SK-N-SH (cell line): ENCODE measurements around the gene KRTAP4-16. TPM values are rescaled to one million over a fixed set of nuclear protein-coding genes. Genes with fewer than 3 reads are reported as not detected.

ENCODE experiments used
- CTCF ChIA-PET: fragments of 300-600, 350-600 bp; formaldehyde crosslinking; extraction: SDS; loops from one replicate; lab custom pipeline; 2021; lab: Yijun Ruan, JAX
- POLR2A ChIA-PET: fragments of 350-600 bp; sonication (Branson Sonifier 250); formaldehyde crosslinking; extraction: SDS; loops from one replicate; lab custom pipeline; 2020; ENCODE audit warnings: antibody characterized with exemption, inconsistent platforms; lab: Yijun Ruan, JAX
- DNase-seq: peaks from one replicate; pipeline ENCODE4 v3.0.0; 2012
- H2AFZ ChIP-seq: fragments of 200-600 bp; sonication (generic); 2 replicates; pipeline ENCODE4 v1.8.1; 2016; ENCODE audit warnings: antibody characterized with exemption, mild to moderate bottlenecking, low read depth
- H3F3A ChIP-seq: fragments of 200-600 bp; sonication (generic); replicated peaks from 2 replicates; pipeline ENCODE3; 2016; ENCODE audit warnings: antibody characterized with exemption, mild to moderate bottlenecking; ENCODE audit not compliant: insufficient read depth
- H3K27ac ChIP-seq, 2 experiments: fragments of 200-500 bp in 1 of 2; fragments of 200-600 bp in 1 of 2; sonication (Bioruptor generic) in 1 of 2; sonication (generic), shearing (Covaris generic) in 1 of 2; 2 replicates each; pipeline versions ENCODE4 v1.5.1 to v1.6.1; 2014 to 2016; ENCODE audit warnings: low read depth in 2 of 2, inconsistent platforms in 1 of 2, low read length in 1 of 2, mild to moderate bottlenecking in 1 of 2, mixed read lengths in 1 of 2
- H3K27me3 ChIP-seq: fragments of 200-600 bp; sonication (generic), shearing (Covaris generic); 2 replicates; pipeline ENCODE4 v1.6.1; 2016; ENCODE audit warnings: mixed run types; ENCODE audit not compliant: insufficient read depth
- H3K36me3 ChIP-seq, 2 experiments: fragments of 200-500 bp in 1 of 2; fragments of 200-600 bp in 1 of 2; sonication (Bioruptor generic) in 1 of 2; sonication (generic) in 1 of 2; replicated peaks in 1 of 2; 2 replicates each; pipeline versions ENCODE3 to v1.5.1; 2014 to 2016; ENCODE audit warnings: low read length in 1 of 2, mild to moderate bottlenecking in 1 of 2; ENCODE audit not compliant: insufficient read depth in 2 of 2, control insufficient read depth in 1 of 2
- H3K4me1 ChIP-seq, 2 experiments: fragments of 200-500 bp in 1 of 2; fragments of 200-600 bp in 1 of 2; sonication (Bioruptor generic) in 1 of 2; sonication (generic), shearing (Covaris generic) in 1 of 2; 2 replicates each; pipeline versions ENCODE4 v1.5.1 to v1.6.1; 2014 to 2016; ENCODE audit warnings: low read depth in 1 of 2, low read length in 1 of 2, mixed run types in 1 of 2; ENCODE audit not compliant: insufficient read depth in 2 of 2, control insufficient read depth in 1 of 2
- H3K4me2 ChIP-seq: fragments of 200-600 bp; sonication (generic), shearing (Covaris generic); 2 replicates; pipeline ENCODE4 v1.6.1; 2017; ENCODE audit warnings: mixed run types
- H3K4me3 ChIP-seq, 2 experiments: fragments of 200-500 bp in 1 of 2; fragments of 200-600 bp in 1 of 2; sonication (Bioruptor generic) in 1 of 2; sonication (generic), shearing (Covaris generic) in 1 of 2; 2 replicates each; pipeline versions ENCODE4 v1.5.1 to v1.8.1; 2014 to 2016; ENCODE audit warnings: low read depth in 2 of 2, inconsistent platforms in 1 of 2, low read length in 1 of 2, mild to moderate bottlenecking in 1 of 2, mixed read lengths in 1 of 2, moderate library complexity in 1 of 2
- H3K79me2 ChIP-seq: fragments of 200-600 bp; sonication (generic); 2 replicates; pipeline ENCODE4 v1.8.1; 2017; ENCODE audit warnings: mild to moderate bottlenecking; ENCODE audit not compliant: insufficient read depth
- H3K9ac ChIP-seq: fragments of 200-600 bp; sonication (generic); 2 replicates; pipeline ENCODE4 v1.6.1; 2017; ENCODE audit warnings: mixed run types
- H3K9me2 ChIP-seq: fragments of 200-600 bp; sonication (generic); 2 replicates; pipeline ENCODE4 v1.6.1; 2017; ENCODE audit warnings: mixed run types
- H3K9me3 ChIP-seq: fragments of 200-600 bp; sonication (generic); 2 replicates; pipeline ENCODE4 v1.6.1; 2017; ENCODE audit warnings: mixed run types, mild to moderate bottlenecking, moderate library complexity
- H4K20me1 ChIP-seq: fragments of 200-600 bp; sonication (generic); 2 replicates; pipeline ENCODE4 v1.6.1; 2017; ENCODE audit warnings: mild to moderate bottlenecking, mixed run types; ENCODE audit not compliant: insufficient read depth
- CTCF ChIP-seq: fragments of 200-600 bp; sonication (generic); IDR thresholded peaks from 2 replicates; pipeline ENCODE4 v1.6.1; 2017; ENCODE audit warnings: antibody characterized with exemption, mild to moderate bottlenecking, moderate library complexity
- ELF1 ChIP-seq: IDR thresholded peaks from 2 replicates; pipeline ENCODE4 v1.4.0; 2012
- EP300 ChIP-seq, 2 experiments: IDR thresholded peaks; 2 replicates each; pipeline versions ENCODE4 v1.4.0 to v1.6.1; 2012; ENCODE audit warnings: borderline replicate concordance in 1 of 2, low read depth in 1 of 2, low read length in 1 of 2
- FOSL2 ChIP-seq: IDR thresholded peaks from 2 replicates; pipeline ENCODE4 v1.4.0; 2012; ENCODE audit warnings: low read depth, mild to moderate bottlenecking, moderate library complexity, borderline replicate concordance
- FOXJ3 ChIP-seq: sonication (generic); formaldehyde crosslinking; IDR thresholded peaks from 2 replicates; pipeline ENCODE4 v1.5.1; 2020; ENCODE audit warnings: mild to moderate bottlenecking, missing genetic modification reagents
- FOXM1 ChIP-seq: IDR thresholded peaks from 2 replicates; pipeline ENCODE4 v1.4.0; 2012; ENCODE audit warnings: low read depth, mild to moderate bottlenecking
- IRF3 ChIP-seq: fragments of 150-350 bp; IDR thresholded peaks from 2 replicates; pipeline ENCODE4 v1.6.1; 2016; ENCODE audit warnings: mild to moderate bottlenecking, low read depth, low read length
- MAX ChIP-seq: IDR thresholded peaks from 2 replicates; pipeline ENCODE4 v1.4.0; 2012; ENCODE audit warnings: low read depth
- MXI1 ChIP-seq: IDR thresholded peaks from 2 replicates; pipeline ENCODE4 v1.6.1; 2012; ENCODE audit warnings: mild to moderate bottlenecking, low read depth, low read length, improper control_type of control experiment
- PBX3 ChIP-seq: IDR thresholded peaks from 2 replicates; pipeline ENCODE4; 2012
- POLR2AphosphoS5 ChIP-seq: IDR thresholded peaks from 2 replicates; pipeline ENCODE4 v1.6.1; 2012; ENCODE audit warnings: low read depth, low read length
- RAD21 ChIP-seq: IDR thresholded peaks from 2 replicates; pipeline ENCODE4 v1.6.1; 2012; ENCODE audit warnings: mild to moderate bottlenecking, low read length
- REST ChIP-seq: IDR thresholded peaks from 2 replicates; pipeline ENCODE4 v1.6.1; 2012; ENCODE audit warnings: mild to moderate bottlenecking, low read depth, low read length, moderate library complexity
- SIN3A ChIP-seq: IDR thresholded peaks from 2 replicates; pipeline ENCODE4 v1.6.1; 2012; ENCODE audit warnings: low read depth, mild to moderate bottlenecking, low read length, moderate library complexity, borderline replicate concordance
- TCF12 ChIP-seq: IDR thresholded peaks from 2 replicates; pipeline ENCODE4 v1.4.0; 2012
- TEAD4 ChIP-seq: IDR thresholded peaks from 2 replicates; pipeline ENCODE4 v1.4.0; 2012; ENCODE audit warnings: mild to moderate bottlenecking, borderline replicate concordance; ENCODE audit not compliant: insufficient read depth
- USF1 ChIP-seq: IDR thresholded peaks from 2 replicates; pipeline ENCODE4 v1.4.0; 2012; ENCODE audit warnings: low read depth, borderline replicate concordance
- YY1 ChIP-seq: IDR thresholded peaks from 2 replicates; pipeline ENCODE4 v1.4.0; 2012; ENCODE audit warnings: low read depth, mild to moderate bottlenecking
- WGBS: methylation state at CpG from one replicate; pipeline ENCODE4 v1.1.6; 2017; ENCODE audit warnings: low lambda C conversion rate; 5-methylcytosine and 5-hydroxymethylcytosine counted together
- polyA plus RNA-seq, 3 experiments: library from polyadenylated mRNA; depleted of rRNA; stranded (reverse); fragments of >200 nt; gene quantifications; 2 replicates each; pipeline ENCODE4 v1.2.3, GENCODE V29; 2012

Gene KRTAP4-16
- polyA plus RNA-seq (2012; rRNA removed): not detected in 2 replicates
- polyA plus RNA-seq (2012; cell fraction: cytosol; rRNA removed): not detected in 2 replicates
- not detected in 2 replicates for polyA plus RNA-seq (2012; cell fraction: nucleus; rRNA removed)

- TF ChIP-seq EP300 (IDR thresholded peaks at IDR 0.05; ENCODE audit: borderline replicate concordance in 1 of 2, low read depth in 1 of 2, low read length in 1 of 2): no peak
- no peak for TF ChIP-seq MXI1
- no peak for TF ChIP-seq FOSL2
- no peak for TF ChIP-seq MAX
- TF ChIP-seq SIN3A: no peak
- TF ChIP-seq TEAD4: no peak
- TF ChIP-seq PBX3: no peak
- no peak for TF ChIP-seq USF1
- TF ChIP-seq FOXJ3 (CRISPR knock-in tag): no peak
- TF ChIP-seq POLR2AphosphoS5: no peak
- no peak for TF ChIP-seq YY1
- TF ChIP-seq IRF3: no peak
- no peak for TF ChIP-seq ELF1
- TF ChIP-seq RAD21: no peak
- no peaks in the 10 kb centered on the region for H4K20me1 ChIP-seq
- H3K27me3 ChIP-seq: no peaks in the 10 kb centered on the region
- POLR2A ChIA-PET: no interaction called here
- no peak within 1 kb of the TSS for H3K27ac ChIP-seq
- H3K4me3 ChIP-seq: no peak within 1 kb of the TSS
- no peak within 1 kb of the TSS for H3K9ac ChIP-seq
- H2AFZ ChIP-seq: no peak within 1 kb of the TSS
- H3K9me3 ChIP-seq: no peaks in the 10 kb centered on the region
- no peaks in the 10 kb centered on the region for H3K9me2 ChIP-seq
- H3K4me1 ChIP-seq: peaks cover 0 to 5% of the 10 kb centered on the region in 2 experiments; a peak in 1 of 4 replicates
- no peaks in the 10 kb centered on the region for H3K36me3 ChIP-seq
- H3K4me2 ChIP-seq: no peak within 1 kb of the TSS
- H3F3A ChIP-seq: peaks cover 9% of the 10 kb centered on the region
- no peaks in the 10 kb centered on the region for H3K79me2 ChIP-seq
- 35% methylated on average over 9 of the region's 10 CpGs for WGBS
- CTCF ChIA-PET: no interaction called here
- no peak for DNase-seq
These were observed at the start of gene KRTAP4-16 for GRCh38 chr17:41101586-41102259. KRTAP4-16 (minus strand) TSS chr17:41102209; CDS start chr17:41102209, 0 bp downstream.

- 12% methylated on average over 2 of the region's 2 CpGs for WGBS
- H3K9me2 ChIP-seq: no peaks in the 10 kb centered on the region
- no peaks in the 10 kb centered on the region for H3F3A ChIP-seq
- POLR2A ChIA-PET: no interaction called here
- no peak overlapping the region for H3K9ac ChIP-seq
- no peaks in the 10 kb centered on the region for H3K79me2 ChIP-seq
- H4K20me1 ChIP-seq: no peaks in the 10 kb centered on the region
- H3K9me3 ChIP-seq: no peaks in the 10 kb centered on the region
- H3K4me3 ChIP-seq: no peak overlapping the region
- CTCF ChIA-PET: interaction anchor here (0.8 to 0.9 kb wide), 2 partner anchors 171 to 497 kb away, joined by 3 read pairs; no protein-coding TSS in a partner anchor
- H3K27ac ChIP-seq: no peak overlapping the region
- no peaks in the 10 kb centered on the region for H3K36me3 ChIP-seq
- H3K27me3 ChIP-seq: 0 out of 2 replicates have a peak, but pooled peaks cover 4% of the 10 kb centered on the region
- H3K4me2 ChIP-seq: no peak overlapping the region
- H2AFZ ChIP-seq: no peak overlapping the region
- no peaks in the 10 kb centered on the region for H3K4me1 ChIP-seq
- no peak for DNase-seq
- TF ChIP-seq TCF12: no peak
- TF ChIP-seq MAX: no peak
- TF ChIP-seq CTCF: no peak
- TF ChIP-seq FOXM1: no peak
- no peak for TF ChIP-seq REST
- TF ChIP-seq TEAD4: no peak
These were observed 49.5 kb upstream of the KRTAP4-16 start for GRCh38 chr17:41151525-41151924.
